Endothelial cell of umbilical vein (primary cell): ENCODE data around the gene RALA. TPM values are rescaled to one million over a fixed set of nuclear protein-coding genes. Genes with fewer than 3 reads are reported as not detected.
"Not testable (repeated sequence)": the region's sequence is repeated elsewhere in the genome, so short reads cannot be mapped to it uniquely, and the experiment has no call there.

Experiments used
- BruUV-seq: library from RNA; stranded (reverse); fragments of 400-500 nt; replicated peaks from 2 replicates; lab custom pipeline; 2021; lab: Mats Ljungman, UMichigan
- CTCF ChIA-PET: fragments of 300-600, 350-600 bp; sonication (Branson Sonifier 250); formaldehyde crosslinking; loops from one replicate; lab custom pipeline; 2021; ENCODE audit warnings: antibody characterized with exemption, inconsistent platforms; lab: Charles Lee
- POLR2A ChIA-PET: fragments of 300-600, 350-600 bp; sonication (Branson Sonifier 250); formaldehyde crosslinking; loops from one replicate; lab custom pipeline; 2021; ENCODE audit warnings: antibody characterized with exemption, inconsistent platforms; lab: Charles Lee
- DNase-seq: peaks from one replicate; pipeline ENCODE4 v3.0.0-alpha.2; 2011; ENCODE audit warnings: low read depth, low spot score
- FAIRE-seq: peaks from 2 replicates; lab custom pipeline; 2011; peaks lifted over from hg19 to GRCh38; lab: Jason Lieb, UNC
- H2AFZ ChIP-seq: 2 replicates; pipeline ENCODE4 v1.6.0; 2012; ENCODE audit warnings: low read depth, low read length, control low read depth, inconsistent platforms
- H3K27ac ChIP-seq: 2 replicates; pipeline ENCODE4 v1.5.1; 2011; ENCODE audit warnings: low read depth, mild to moderate bottlenecking, control low read depth, low read length, moderate library complexity; ENCODE audit not compliant: insufficient read depth
- H3K27me3 ChIP-seq, 2 experiments: 2 replicates each; pipeline versions ENCODE4 v1.6.0 to v1.6.1; 2011; ENCODE audit warnings: low read length in 2 of 2, mixed read lengths in 1 of 2; ENCODE audit not compliant: control insufficient read depth in 2 of 2, insufficient read depth in 2 of 2
- H3K36me3 ChIP-seq, 2 experiments: 2 replicates in 1 of 2; 3 replicates in 1 of 2; pipeline ENCODE4 v1.5.1; 2011; ENCODE audit warnings: low read length in 2 of 2, mild to moderate bottlenecking in 1 of 2, moderate library complexity in 1 of 2; ENCODE audit not compliant: control insufficient read depth in 2 of 2, insufficient read depth in 2 of 2; ENCODE audit errors: extremely low read depth in 1 of 2
- H3K4me1 ChIP-seq: 3 replicates; pipeline ENCODE4 v1.5.1; 2011; ENCODE audit warnings: mild to moderate bottlenecking, low read length; ENCODE audit not compliant: control insufficient read depth, insufficient read depth; ENCODE audit errors: extremely low read depth
- H3K4me2 ChIP-seq: 2 replicates; pipeline ENCODE4 v1.6.1; 2011; ENCODE audit warnings: low read length, control low read depth, mixed read lengths; ENCODE audit not compliant: insufficient read depth
- H3K4me3 ChIP-seq, 3 experiments: fragments of 200-600 bp in 1 of 3; sonication (generic), shearing (Covaris generic) in 1 of 3; replicated peaks in 1 of 3; 2 replicates each; pipeline ENCODE4 v1.5.1; 2011 to 2016; ENCODE audit warnings: control low read depth in 3 of 3, low read length in 3 of 3, mild to moderate bottlenecking in 2 of 3, inconsistent platforms in 1 of 3, low read depth in 1 of 3, moderate library complexity in 1 of 3; ENCODE audit not compliant: insufficient read depth in 1 of 3
- H3K79me2 ChIP-seq: 2 replicates; pipeline ENCODE4 v1.6.0; 2012; ENCODE audit warnings: low read length, inconsistent platforms; ENCODE audit not compliant: control insufficient read depth, insufficient read depth
- H3K9ac ChIP-seq: replicated peaks from 2 replicates; pipeline ENCODE3; 2011; ENCODE audit warnings: low read length, control low read depth; ENCODE audit not compliant: insufficient read depth; ENCODE audit errors: extremely low read depth
- H3K9me1 ChIP-seq: replicated peaks from 3 replicates; pipeline ENCODE4 v1.6.0; 2011; ENCODE audit warnings: mild to moderate bottlenecking, low read length; ENCODE audit not compliant: control insufficient read depth, insufficient read depth; ENCODE audit errors: extremely low read depth
- H3K9me3 ChIP-seq: replicated peaks from 2 replicates; pipeline ENCODE4 v1.5.1; 2012; ENCODE audit warnings: low read length, inconsistent platforms; ENCODE audit not compliant: control insufficient read depth, insufficient read depth
- H4K20me1 ChIP-seq: replicated peaks from 2 replicates; pipeline ENCODE3; 2011; ENCODE audit warnings: mild to moderate bottlenecking, low read length; ENCODE audit not compliant: control insufficient read depth, insufficient read depth; ENCODE audit errors: extremely low read depth
- EZH2 ChIP-seq: IDR thresholded peaks from 2 replicates; pipeline ENCODE4 v1.6.1; 2012; ENCODE audit warnings: borderline replicate concordance, low read depth, mild to moderate bottlenecking, moderate library complexity, low read length, inconsistent platforms; ENCODE audit not compliant: severe bottlenecking
- FOS ChIP-seq: IDR thresholded peaks from 2 replicates; pipeline ENCODE4 v1.6.1; 2011; ENCODE audit warnings: mild to moderate bottlenecking, low read length, moderate library complexity, borderline replicate concordance; ENCODE audit not compliant: insufficient read depth
- GATA2 ChIP-seq: IDR thresholded peaks from 2 replicates; pipeline ENCODE4 v1.7.0; 2011; ENCODE audit warnings: low read depth, mild to moderate bottlenecking, moderate library complexity, mixed read lengths, low read length; ENCODE audit not compliant: insufficient read length, insufficient read depth
- JUN ChIP-seq: IDR thresholded peaks from 2 replicates; pipeline ENCODE4 v1.6.1; 2011; ENCODE audit warnings: borderline replicate concordance, low read depth; ENCODE audit not compliant: insufficient read length, insufficient read depth
- MAX ChIP-seq: IDR thresholded peaks from 2 replicates; pipeline ENCODE4 v1.6.1; 2011; ENCODE audit not compliant: insufficient read depth, insufficient read length
- POLR2A ChIP-seq: IDR thresholded peaks from 2 replicates; pipeline ENCODE4 v1.6.1; 2012; ENCODE audit warnings: low read depth, mild to moderate bottlenecking, control low read depth, low read length
- POLR2AphosphoS5 ChIP-seq: IDR thresholded peaks from 2 replicates; pipeline ENCODE4 v1.6.1; 2012; ENCODE audit warnings: low read depth, mild to moderate bottlenecking, control low read depth, low read length, moderate library complexity; ENCODE audit not compliant: insufficient read depth
- dilution Hi-C: fragments of 300-500 bp; cut with MboI; formaldehyde crosslinking; loops from one replicate; pipeline ENCODE4 v1.15.0; 2019; ENCODE audit warnings: low sequenced_read_pairs; ENCODE audit not compliant: extremely low pct_ligation_motif_present
- intact Hi-C: fragments of 100-400 bp; cut with micrococcal nuclease; formaldehyde crosslinking; loops from one replicate; pipeline ENCODE4 v1.10.0; 2022
- polyA plus RNA-seq, 4 experiments: library from polyadenylated mRNA; depleted of rRNA in 3 of 4; stranded (reverse) in 3 of 4; unstranded in 1 of 4; fragments of >200 nt; gene quantifications; 2 replicates each; pipeline versions ENCODE4 v1.2.1 to v1.2.3, GENCODE V29; 2011 to 2012; ENCODE audit warnings: missing spikeins in 1 of 4
- total RNA-seq: library from RNA; stranded (reverse); gene quantifications from 2 replicates; pipeline ENCODE4 v1.2.3, GENCODE V29; 2021

RALA gene
- total and polyA plus RNA-seq, 2 donors (not counting 3 experiments of a cell fraction or from before 2014, with no cell fraction given): 91.1 to 191 TPM

- peak overlapping the region; percentile 37 for H3K27ac ChIP-seq
- H3K36me3 ChIP-seq: peaks cover 0 to 9% of the 10 kb centered on the region in 2 experiments
- POLR2A ChIA-PET: interaction anchor here (2.1 kb wide), 1 partner anchor 99 kb away, joined by 6 read pairs; no protein-coding TSS in a partner anchor
- no peaks in the 10 kb centered on the region for H3K9me1 ChIP-seq
- peak; percentile 33 for TF ChIP-seq JUN
- TF ChIP-seq POLR2AphosphoS5: peak; percentile 18
- TF ChIP-seq POLR2A: no peak
- no peak for TF ChIP-seq MAX
- no peak for TF ChIP-seq EZH2
- peak; percentile 62 for TF ChIP-seq GATA2
- peak; percentile 64 for TF ChIP-seq FOS
- intact Hi-C loops: loop anchor here (2.0 kb wide), 1 partner anchor 70 kb away; no protein-coding TSS in a partner anchor
- no peak overlapping the region for H3K9ac ChIP-seq
- H3K79me2 ChIP-seq: peaks cover 88% of the 10 kb centered on the region
- peaks cover 25% of the 10 kb centered on the region for H4K20me1 ChIP-seq
- H3K4me2 ChIP-seq: peak overlapping the region; percentile 56
- no peaks in the 10 kb centered on the region for H3K27me3 ChIP-seq
- H3K4me3 ChIP-seq: no peak overlapping the region
- dilution Hi-C loops: no loop called here
- FAIRE-seq (no peak), DNase-seq (peak; percentile 35)
- CTCF ChIA-PET: interaction anchor here (0.8 to 1.7 kb wide), 3 partner anchors 13 to 99 kb away, joined by 3 to 18 read pairs (median 4); no protein-coding TSS in a partner anchor
- no peak overlapping the region for H2AFZ ChIP-seq
- H3K9me3 ChIP-seq: no peaks in the 10 kb centered on the region
- BruUV-seq: no TSS peak
- H3K4me1 ChIP-seq: peaks cover 45% of the 10 kb centered on the region
Measured at GRCh38 chr7:39678930-39679709, 55.7 kb downstream of the RALA start.

- DNase-seq, H3K4me3 ChIP-seq, H3K36me3 ChIP-seq, H3K9me1 ChIP-seq, BruUV-seq, H3K9ac ChIP-seq, FAIRE-seq, H3K4me2 ChIP-seq, H3K9me3 ChIP-seq, H3K27me3 ChIP-seq, H3K27ac ChIP-seq, H2AFZ ChIP-seq, dilution Hi-C loops: not testable (repeated sequence)
- Histone ChIP-seq H3K79me2 (peaks cover 88% of the 10 kb centered on the region), H3K4me1 (peaks cover 52% of the 10 kb centered on the region), H4K20me1 (peaks cover 23% of the 10 kb centered on the region)
- ChIA-PET CTCF (interaction anchor here (1.7 kb wide), 1 partner anchor 100 kb away, joined by 18 read pairs; no protein-coding TSS in a partner anchor), POLR2A (interaction anchor here (2.1 kb wide), 1 partner anchor 100 kb away, joined by 6 read pairs; no protein-coding TSS in a partner anchor)
- intact Hi-C loops: loop anchor here (1.0 to 2.0 kb wide), 2 partner anchors 57 to 71 kb away; partner anchors contain the start of gene RALA
Measured at GRCh38 chr7:39679874-39680273, 56.5 kb downstream of the RALA start.
